GM12878 (cell line): ENCODE results near the gene SIRT2. TPM values are rescaled to one million over a fixed set of nuclear protein-coding genes. Genes with fewer than 3 reads are reported as not detected.

Experiments
- ATAC-seq: fragments of 200-7000 bp; cut with Tn5 transposase; 3 replicates; pipeline ENCODE4 v1.9.1; 2020; ENCODE audit warnings: mild to moderate bottlenecking, moderate library complexity
- BruUV-seq: library from RNA; stranded (reverse); fragments of 400-500 nt; replicated peaks from 2 replicates; lab custom pipeline; 2021; lab: Mats Ljungman, UMichigan
- CTCF ChIA-PET: fragments of 300-600 bp; sonication (Branson Sonifier 250); formaldehyde crosslinking; extraction: SDS; loops from one replicate; lab custom pipeline; 2021; ENCODE audit warnings: inconsistent platforms; lab: Yijun Ruan, JAX
- POLR2A ChIA-PET: fragments of 350-600 bp; formaldehyde crosslinking; extraction: SDS; loops from one replicate; lab custom pipeline; 2021; ENCODE audit warnings: inconsistent platforms; lab: Charles Lee
- RAD21 ChIA-PET: fragments of 300-600 bp; sonication (Branson Sonifier 250); formaldehyde crosslinking; loops from one replicate; lab custom pipeline; 2023; ENCODE audit warnings: antibody characterized with exemption; ENCODE audit not compliant: unreplicated experiment; lab: Charles Lee
- SMC1A ChIA-PET: fragments of 300-600 bp; sonication (Branson Sonifier 250); formaldehyde crosslinking; loops from one replicate; lab custom pipeline; 2023; ENCODE audit not compliant: unreplicated experiment, uncharacterized antibody; lab: Charles Lee
- DNase-seq: peaks from one replicate; pipeline ENCODE4 v3.0.0-alpha.2; 2011; ENCODE audit warnings: low read depth, low spot score
- FAIRE-seq: peaks from 3 replicates; lab custom pipeline; 2011; peaks lifted over from hg19 to GRCh38; lab: Jason Lieb, UNC
- H2AFZ ChIP-seq: 2 replicates; pipeline ENCODE4 v1.6.0; 2011; ENCODE audit warnings: low read depth, low read length, control low read depth; ENCODE audit not compliant: control insufficient read depth
- H3K27ac ChIP-seq: 2 replicates; pipeline ENCODE4 v1.5.1; 2011; ENCODE audit warnings: control low read depth; ENCODE audit not compliant: control insufficient read depth, insufficient read depth
- H3K27me3 ChIP-seq, 2 experiments: replicated peaks in 1 of 2; 2 replicates each; pipeline versions ENCODE4 v1.6.0 to v1.6.1; 2011; ENCODE audit warnings: low read length in 1 of 2; ENCODE audit not compliant: control insufficient read depth in 2 of 2, insufficient read depth in 2 of 2
- H3K36me3 ChIP-seq, 2 experiments: 2 replicates each; pipeline ENCODE4 v1.5.1; 2011; ENCODE audit warnings: low read length in 1 of 2; ENCODE audit not compliant: control insufficient read depth in 2 of 2, insufficient read depth in 2 of 2
- H3K4me1 ChIP-seq: 2 replicates; pipeline ENCODE4 v1.6.1; 2011; ENCODE audit warnings: mild to moderate bottlenecking, low read length, moderate library complexity, mixed read lengths; ENCODE audit not compliant: control insufficient read depth, insufficient read depth
- H3K4me2 ChIP-seq: 2 replicates; pipeline ENCODE4 v1.6.0; 2011; ENCODE audit warnings: control low read depth; ENCODE audit not compliant: control insufficient read depth, insufficient read depth
- H3K4me3 ChIP-seq: fragments of 200-600 bp; sonication (generic); 2 replicates; pipeline ENCODE4 v1.5.1; 2016
- H3K79me2 ChIP-seq: 2 replicates; pipeline ENCODE4 v1.6.0; 2011; ENCODE audit warnings: low read length; ENCODE audit not compliant: control insufficient read depth, insufficient read depth
- H3K9ac ChIP-seq: 2 replicates; pipeline ENCODE4 v1.8.0; 2011; ENCODE audit warnings: low read length, control low read depth, mixed read lengths; ENCODE audit not compliant: control insufficient read depth, insufficient read depth
- H3K9me3 ChIP-seq: replicated peaks from 3 replicates; pipeline ENCODE4 v1.5.1; 2011; ENCODE audit warnings: mild to moderate bottlenecking, low read length; ENCODE audit not compliant: control insufficient read depth, insufficient read depth
- H4K20me1 ChIP-seq: 2 replicates; pipeline ENCODE4 v1.6.0; 2011; ENCODE audit not compliant: control insufficient read depth, insufficient read depth
- BCL11A ChIP-seq: IDR thresholded peaks from 2 replicates; pipeline ENCODE4 v1.6.1; 2011; ENCODE audit warnings: low read depth, low read length
- BCLAF1 ChIP-seq: fragments of 450-650 bp; IDR thresholded peaks from 2 replicates; pipeline ENCODE4 v1.6.1; 2017; ENCODE audit warnings: antibody characterized with exemption, mild to moderate bottlenecking, moderate library complexity
- BRCA1 ChIP-seq: IDR thresholded peaks from 2 replicates; pipeline ENCODE4 v1.6.1; 2011; ENCODE audit warnings: low read depth, low read length, improper control_type of control experiment
- CBX3 ChIP-seq: fragments of 200-600 bp; sonication (generic); IDR thresholded peaks from 2 replicates; pipeline ENCODE4 v1.6.1; 2016; ENCODE audit warnings: low read depth, borderline replicate concordance
- CREB1 ChIP-seq: IDR thresholded peaks from 2 replicates; pipeline ENCODE4 v1.6.1; 2012; ENCODE audit warnings: low read depth, mild to moderate bottlenecking, inconsistent platforms
- EGR1 ChIP-seq, 2 experiments: IDR thresholded peaks; 1 replicate in 1 of 2; 2 replicates in 1 of 2; pipeline ENCODE4 v1.6.1; 2011 to 2012; ENCODE audit warnings: low read depth in 2 of 2, low read length in 2 of 2, borderline replicate concordance in 1 of 2, mild to moderate bottlenecking in 1 of 2, moderate library complexity in 1 of 2
- FOXK2 ChIP-seq: fragments of 450-650 bp; IDR thresholded peaks from 2 replicates; pipeline ENCODE4 v1.6.1; 2017; ENCODE audit warnings: mild to moderate bottlenecking, moderate library complexity
- IKZF2 ChIP-seq, 2 experiments: fragments of 450-650 bp; IDR thresholded peaks; 2 replicates each; pipeline ENCODE4 v1.6.1; 2017; ENCODE audit warnings: mild to moderate bottlenecking in 2 of 2, moderate library complexity in 2 of 2
- KAT2A ChIP-seq: conservative IDR thresholded peaks from 2 replicates; pipeline ENCODE4 v1.6.1; 2011; ENCODE audit warnings: low read depth, low read length; ENCODE audit not compliant: control insufficient read depth
- MTA2 ChIP-seq: fragments of 450-650 bp; IDR thresholded peaks from 2 replicates; pipeline ENCODE4 v1.6.1; 2016; ENCODE audit warnings: low read depth, mild to moderate bottlenecking, moderate library complexity
- NFYA ChIP-seq: IDR thresholded peaks from 2 replicates; pipeline ENCODE4 v1.6.1; 2011; ENCODE audit warnings: low read depth, mild to moderate bottlenecking, low read length, improper control_type of control experiment, borderline replicate concordance
- NFYB ChIP-seq: IDR thresholded peaks from 2 replicates; pipeline ENCODE4 v1.6.1; 2011; ENCODE audit warnings: low read depth, mild to moderate bottlenecking, low read length, improper control_type of control experiment, moderate library complexity; ENCODE audit not compliant: insufficient read depth
- PBX3 ChIP-seq: IDR thresholded peaks from 2 replicates; pipeline ENCODE4 v1.6.1; 2011; ENCODE audit warnings: mild to moderate bottlenecking, low read depth, low read length, moderate library complexity; ENCODE audit not compliant: insufficient replicate concordance
- POU2F2 ChIP-seq: IDR thresholded peaks from 3 replicates; pipeline ENCODE4 v1.6.1; 2011; ENCODE audit warnings: low read depth, mild to moderate bottlenecking, low read length, borderline replicate concordance
- RAD51 ChIP-seq: fragments of 450-650 bp; IDR thresholded peaks from 2 replicates; pipeline ENCODE4 v1.6.1; 2016; ENCODE audit warnings: moderate library complexity, mild to moderate bottlenecking, inconsistent platforms
- SMAD5 ChIP-seq: IDR thresholded peaks from 2 replicates; pipeline ENCODE4 v1.6.1; 2016; ENCODE audit warnings: antibody characterized with exemption, low read depth
- SREBF1 ChIP-seq: IDR thresholded peaks from 2 replicates; pipeline ENCODE4 v1.6.1; 2012; ENCODE audit warnings: mild to moderate bottlenecking, low read length
- SRF ChIP-seq, 2 experiments: IDR thresholded peaks; 2 replicates each; pipeline ENCODE4 v1.6.1; 2011; ENCODE audit warnings: low read depth in 2 of 2, low read length in 2 of 2, mild to moderate bottlenecking in 1 of 2, moderate library complexity in 1 of 2
- ZBTB11 ChIP-seq: fragments of 450-650 bp; formaldehyde crosslinking; IDR thresholded peaks from 2 replicates; pipeline ENCODE4 v1.5.0; 2022; ENCODE audit warnings: mild to moderate bottlenecking, missing genetic modification characterization
- whole genome bisulfite sequencing: methylation state at CpG from one replicate; pipeline ENCODE4 v1.1.6; 2016; ENCODE audit warnings: low lambda C conversion rate; ENCODE audit not compliant: insufficient replicate concordance, insufficient coverage; ENCODE audit errors: missing lambda C conversion rate; 5-methylcytosine and 5-hydroxymethylcytosine counted together
- in situ Hi-C: fragments of 300-500 bp; cut with MboI; formaldehyde crosslinking; loops from 9 replicates; pipeline ENCODE4 v1.14.3; 2018; ENCODE audit warnings: mixed read lengths
- intact Hi-C: fragments of 100-400 bp; cut with micrococcal nuclease; formaldehyde crosslinking; loops from one replicate; pipeline ENCODE4 v1.14.2; 2022; ENCODE audit not compliant: unreplicated experiment
- polyA plus RNA-seq, 11 experiments: library from polyadenylated mRNA; depleted of rRNA in 4 of 11; unstranded in 6 of 11; stranded (reverse) in 5 of 11; fragments of >200 nt; fragmentation: Nextera tagmentation in 4 of 11; fragmentation: Illumina TruSeq in 1 of 11; extraction: Ambion mirVana in 4 of 11; extraction: Trizol in 1 of 11; gene quantifications; 1 replicate in 1 of 11; 2 replicates in 10 of 11; pipeline versions ENCODE4 v1.2.1 to v1.2.3, GENCODE V29; 2011 to 2016; ENCODE audit warnings: inconsistent platforms in 2 of 11, missing spikeins in 2 of 11, low read depth in 1 of 11
- total RNA-seq, 4 experiments: library from RNA; depleted of rRNA in 3 of 4; stranded (reverse); fragments of >200 nt in 3 of 4; fragmentation: Illumina TruSeq in 1 of 4; extraction: Trizol in 1 of 4; gene quantifications; 2 replicates each; pipeline versions ENCODE4 v1.2.1 to v1.2.3, GENCODE V29; 2013 to 2021

The SIRT2 gene
- total and polyA plus RNA-seq, 10 of the 15 experiments (the other 5 are each of a cell fraction or from before 2014, with no cell fraction given), result 1.4 to 38.7 (median 24.1) TPM

- Histone ChIP-seq H3K4me2 (no peak overlapping the region), H3K27me3 (no peaks in the 10 kb centered on the region), H3K9me3 (no peaks in the 10 kb centered on the region), H2AFZ (no peak overlapping the region), H3K4me1 (no peaks in the 10 kb centered on the region), H4K20me1 (no peaks in the 10 kb centered on the region), H3K27ac (no peak overlapping the region), H3K36me3 (peaks cover 0 to 8% of the 10 kb centered on the region in 2 experiments; a peak in 2 of 4 replicates), H3K4me3 (no peak overlapping the region), H3K9ac (no peak overlapping the region), H3K79me2 (no peaks in the 10 kb centered on the region)
- ATAC-seq, result no peak
- in situ Hi-C loops (no loop called here), intact Hi-C loops (no loop called here)
- FAIRE-seq, result no peak
- DNase-seq, result no peak
- RAD21 ChIA-PET, result no interaction called here
- CTCF ChIA-PET, result interaction anchor here (2.3 kb wide), 1 partner anchor 11 kb away, joined by 14 read pairs; the partner anchor contains the start of genes MRPS12 and SARS2
- no peak for TF ChIP-seq ZBTB11 (CRISPR knock-in tag)
- no peak for TF ChIP-seq SREBF1
- no peak for TF ChIP-seq SRF (IDR thresholded peaks at IDR 0.05; ENCODE audit: low read depth in 2 of 2, low read length in 2 of 2)
- TF ChIP-seq CREB1, result no peak
- no peak for TF ChIP-seq IKZF2 (IDR thresholded peaks at IDR 0.05)
- TF ChIP-seq KAT2A, result no peak
- no peak for TF ChIP-seq NFYA
- TF ChIP-seq MTA2, result no peak
- no peak for TF ChIP-seq NFYB
- no peak for TF ChIP-seq RAD51
- no peak for TF ChIP-seq PBX3
- no peak for TF ChIP-seq EGR1 (IDR thresholded peaks at IDR 0.05; ENCODE audit: borderline replicate concordance in 1 of 2, low read depth in 2 of 2, low read length in 2 of 2)
- no peak for TF ChIP-seq BRCA1
- no peak for TF ChIP-seq BCLAF1
- TF ChIP-seq POU2F2, result no peak
- TF ChIP-seq SMAD5, result no peak
- no peak for TF ChIP-seq BCL11A
- no peak for TF ChIP-seq FOXK2
- TF ChIP-seq CBX3, result no peak
- SMC1A ChIA-PET, result no interaction called here
- POLR2A ChIA-PET, result interaction anchor here (0.5 kb wide), 1 partner anchor 502 kb away, joined by 3 read pairs; no protein-coding TSS in a partner anchor
- BruUV-seq, result no TSS peak
- 77% methylated on average over 10 of the region's 10 CpGs for WGBS
These were observed 19.1 kb upstream of the SIRT2 start for GRCh38 chr19:38918526-38918925.
